Activated CD4-positive, alpha-beta T cell treated with anti-CD3 and anti-CD28 coated beads, Interleukin-2, amount 50 U/mL, for 16 hours (primary cell): ENCODE results near the gene GPC5.
"Not testable (repeated sequence)": the region's sequence is repeated elsewhere in the genome, so short reads cannot be mapped to it uniquely, and the experiment has no call there.

Source experiments
- DNase-seq: peaks from one replicate; pipeline ENCODE4 v3.0.0-alpha.2; 2020

Gene GPC5

DNA sequence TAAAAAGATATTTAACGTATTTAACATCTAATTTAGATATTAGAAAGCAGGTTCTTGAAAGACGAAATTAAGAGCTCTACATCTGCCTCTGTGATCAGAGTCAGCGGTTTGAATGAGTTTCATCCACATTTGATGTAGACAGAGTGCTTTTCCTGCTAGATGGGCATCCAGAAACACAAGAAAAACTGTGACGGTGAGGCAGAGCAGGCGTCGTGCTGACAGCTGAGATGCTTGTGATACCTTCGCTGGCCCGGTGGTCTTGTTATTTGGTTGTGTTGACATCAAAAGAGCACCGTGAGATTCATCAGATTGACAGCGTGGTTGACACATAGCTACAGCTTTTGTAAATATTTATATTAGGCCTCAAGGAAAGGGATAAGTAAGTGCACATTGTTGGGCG is 399.1 kb downstream of the GPC5 start:
- no peak for DNase-seq

DNA sequence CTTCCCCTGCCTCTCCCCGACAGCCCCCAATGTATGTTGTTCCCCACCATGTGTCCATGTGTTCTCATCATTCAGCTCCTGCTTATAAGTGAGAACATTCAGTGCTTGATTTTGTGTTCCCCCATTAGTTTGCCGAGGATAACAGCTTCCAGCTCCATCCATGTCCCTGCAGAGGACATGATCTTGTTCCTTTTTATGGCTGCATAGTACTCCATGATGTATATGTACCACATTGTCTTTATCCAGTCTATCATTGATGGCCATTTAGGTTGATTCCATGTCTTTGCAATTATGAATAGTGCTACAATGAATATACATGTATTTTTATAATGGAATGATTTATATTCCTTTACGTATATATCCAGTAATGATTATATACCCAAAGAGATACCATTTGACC is 399.9 kb downstream of the GPC5 start:
- not testable (repeated sequence) for DNase-seq

DNA sequence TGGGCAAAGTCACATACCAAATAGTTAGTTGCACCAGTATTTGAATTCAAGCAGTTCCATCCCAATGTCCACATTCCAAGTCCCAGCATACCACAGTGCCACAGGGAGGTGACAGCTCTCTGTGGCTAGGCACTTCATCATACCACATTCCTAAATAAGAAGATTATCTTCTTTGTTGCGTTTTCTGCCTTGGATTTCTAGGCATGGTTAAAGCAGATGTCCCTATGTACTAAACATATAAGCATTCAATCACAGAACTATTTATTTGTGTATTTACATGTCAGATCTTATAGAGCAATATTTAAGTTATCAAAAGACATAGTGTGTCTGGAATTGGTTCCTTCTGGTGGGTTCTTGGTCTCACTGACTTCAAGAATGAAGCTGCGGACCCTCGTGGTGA is 403.4 kb downstream of the GPC5 start:
- not testable (repeated sequence) for DNase-seq

DNA sequence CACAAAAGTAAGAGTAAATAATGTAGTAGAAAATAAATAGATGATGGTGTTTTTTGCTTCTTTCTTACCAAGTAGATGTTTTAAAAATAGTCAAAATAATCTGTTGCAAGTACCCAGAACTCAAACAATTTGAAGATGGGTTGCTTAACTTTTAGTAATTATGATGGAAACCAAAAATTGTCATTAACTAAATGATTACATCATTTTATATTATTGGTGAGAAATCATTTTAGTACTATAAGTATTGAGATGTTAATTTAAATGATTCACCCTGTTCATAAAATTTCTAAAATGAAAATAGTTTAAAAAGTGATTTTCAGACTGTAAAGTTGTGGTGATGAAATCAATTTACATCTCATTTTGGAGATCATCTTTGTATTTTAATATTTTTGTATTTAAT is 404.5 kb downstream of the GPC5 start:
- DNase-seq = no peak

DNA sequence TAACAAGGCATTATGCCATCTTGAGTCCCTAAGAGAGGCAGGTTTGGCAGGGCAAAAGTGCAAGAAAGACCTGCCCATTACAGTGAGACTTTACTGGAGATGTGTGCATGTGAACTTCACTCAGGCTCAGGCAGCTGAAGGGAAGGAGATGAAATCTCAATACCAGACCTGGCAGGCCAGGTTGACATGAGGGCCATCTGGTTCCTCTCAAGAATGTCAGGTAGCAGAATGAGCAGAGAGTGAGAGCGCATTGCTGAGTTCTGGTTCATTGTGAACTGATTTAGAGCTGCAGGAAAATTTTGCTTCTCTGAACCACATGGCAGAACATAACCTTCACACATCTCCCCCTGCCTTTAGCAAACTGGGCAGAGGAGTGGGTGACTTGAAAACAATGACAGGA is 406.3 kb downstream of the GPC5 start:
- DNase-seq = no peak

DNA sequence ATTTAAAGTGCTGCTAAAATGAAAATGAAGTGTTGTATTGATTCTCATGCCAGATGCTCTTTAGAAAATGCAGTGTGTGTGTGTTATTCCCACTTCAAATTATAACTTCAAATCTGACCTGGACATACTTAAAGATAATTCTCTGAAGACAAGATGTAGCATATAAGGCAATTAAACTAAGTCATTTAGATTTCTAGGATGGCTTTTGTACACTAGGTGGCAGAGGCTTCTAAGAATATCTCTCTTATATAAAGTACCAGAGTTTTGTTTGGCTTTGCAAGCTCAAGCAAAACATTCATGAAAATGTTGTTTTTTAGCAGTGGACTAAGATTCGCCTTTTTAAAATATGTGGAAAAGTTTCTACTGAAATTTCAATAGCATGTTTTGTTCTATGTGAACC is 407.2 kb downstream of the GPC5 start:
- DNase-seq = no peak

DNA sequence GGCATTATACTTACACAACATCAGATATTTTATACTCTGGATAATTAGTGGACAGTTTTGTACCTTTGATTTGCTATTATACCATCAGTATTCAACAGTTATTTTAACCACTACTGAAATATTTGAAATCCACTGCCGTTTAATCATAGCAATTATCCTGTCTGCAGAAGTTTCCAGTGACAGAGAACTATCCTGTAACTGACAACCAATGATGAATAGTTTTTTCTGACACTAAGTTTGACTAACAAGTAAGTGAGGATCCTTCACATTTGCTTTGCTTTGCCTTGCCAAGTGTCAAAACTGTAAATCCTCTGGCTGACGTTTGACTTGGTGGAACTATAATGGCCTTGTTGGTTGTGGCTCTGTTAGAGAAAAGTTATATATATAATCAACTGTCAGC is 410.7 kb downstream of the GPC5 start:
- DNase-seq = no peak

DNA sequence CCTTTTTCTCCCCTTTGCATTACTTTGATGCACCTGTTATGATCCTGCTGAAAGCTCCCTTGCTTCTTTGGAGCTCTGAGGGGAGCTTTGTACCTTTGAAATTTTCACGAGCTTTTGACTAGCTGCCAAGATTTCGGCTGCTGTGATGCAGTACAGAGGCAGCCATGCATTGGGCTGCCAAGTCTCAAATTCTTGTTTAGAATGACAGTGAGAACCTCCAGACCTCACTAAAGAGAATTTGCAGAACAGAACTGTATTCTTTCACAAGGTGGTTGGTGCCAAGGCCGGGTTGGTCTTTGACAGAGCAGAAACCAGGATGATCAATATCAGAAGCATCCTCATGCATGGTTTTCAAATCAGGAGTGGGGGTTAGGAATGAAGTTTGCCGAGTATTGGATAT is 414.8 kb downstream of the GPC5 start:
- no peak for DNase-seq

DNA sequence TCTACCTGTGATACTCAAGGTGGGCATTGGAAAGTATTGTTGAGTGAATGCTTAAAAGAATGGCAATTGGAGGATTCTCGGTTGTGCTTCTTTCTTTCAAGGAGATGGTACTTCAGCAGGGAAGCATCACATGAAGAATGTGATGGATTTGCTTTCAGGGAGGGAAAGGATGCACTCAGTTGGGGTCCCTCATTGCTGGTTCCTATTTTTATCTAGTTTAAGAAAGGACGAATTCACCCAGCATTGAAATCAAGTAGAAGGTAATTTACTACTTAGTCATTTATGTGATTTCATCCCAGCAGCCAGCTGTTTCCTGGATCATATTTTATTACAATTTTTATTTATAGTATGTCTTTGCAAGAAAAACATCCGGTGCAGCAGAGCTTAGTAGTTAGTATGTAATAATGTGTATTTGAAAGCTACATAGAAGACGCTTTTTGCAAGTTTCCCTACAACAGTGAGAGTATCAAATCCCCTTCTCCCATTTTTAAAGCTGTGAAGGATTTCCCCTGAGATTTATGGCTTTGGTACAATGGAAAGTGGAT is 417.9 kb downstream of the GPC5 start:
- DNase-seq = no peak

DNA sequence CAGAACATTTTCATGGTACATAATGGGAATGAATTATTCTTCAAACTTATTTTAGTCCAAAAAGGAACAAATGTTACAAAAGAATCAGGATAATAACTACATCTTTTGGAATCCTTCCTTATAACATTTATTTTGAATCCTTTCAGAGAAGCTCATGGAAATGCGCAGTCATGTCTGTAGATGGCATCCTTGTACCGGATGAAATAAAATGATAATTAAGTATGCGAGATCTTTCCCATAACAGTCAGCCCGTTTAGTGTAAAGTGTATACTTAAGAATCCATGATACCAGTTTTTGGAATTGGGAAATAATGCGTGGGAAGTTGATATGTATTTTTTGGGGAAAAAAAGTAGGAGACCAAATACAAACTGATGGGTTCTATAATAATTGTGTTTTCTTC is 418.8 kb downstream of the GPC5 start:
- DNase-seq = no peak

DNA sequence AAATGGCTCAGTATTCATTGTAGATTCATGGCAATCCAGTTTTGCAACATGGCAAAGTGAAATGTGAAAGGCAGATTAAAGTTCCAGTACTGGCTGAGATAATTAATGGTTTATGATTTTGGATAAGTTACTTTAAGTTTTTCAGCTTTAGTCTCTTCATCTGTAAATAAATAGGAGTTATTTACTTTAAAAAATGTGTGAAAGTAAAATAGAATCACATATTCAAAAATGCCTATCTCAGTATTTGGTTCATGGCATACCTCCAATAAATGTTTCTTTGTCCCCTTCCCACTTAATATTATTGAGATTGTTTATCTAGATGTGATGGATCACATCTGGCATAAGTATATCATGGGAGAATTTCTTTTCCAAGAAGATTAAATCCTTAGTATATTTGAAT is 426.0 kb downstream of the GPC5 start:
- no peak for DNase-seq

DNA sequence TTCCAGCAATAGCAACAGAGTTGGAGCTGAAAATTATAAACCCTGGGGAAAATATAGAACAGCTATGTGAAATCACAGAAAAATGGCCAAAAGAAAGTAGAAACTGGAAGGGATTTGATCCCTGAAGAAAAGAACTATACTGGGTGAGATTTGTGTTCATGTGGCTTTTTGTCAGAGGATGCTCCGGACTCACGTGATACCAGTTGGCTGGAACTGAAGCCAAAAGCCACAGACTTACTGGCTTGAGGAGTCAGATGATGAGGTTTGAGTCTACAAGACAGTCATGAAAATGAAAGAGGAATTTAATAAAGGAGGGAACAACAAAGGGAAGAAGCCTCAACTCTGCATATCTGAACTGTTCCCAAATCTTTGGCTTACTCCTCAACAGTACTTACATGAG is 427.1 kb downstream of the GPC5 start:
- no peak for DNase-seq

DNA sequence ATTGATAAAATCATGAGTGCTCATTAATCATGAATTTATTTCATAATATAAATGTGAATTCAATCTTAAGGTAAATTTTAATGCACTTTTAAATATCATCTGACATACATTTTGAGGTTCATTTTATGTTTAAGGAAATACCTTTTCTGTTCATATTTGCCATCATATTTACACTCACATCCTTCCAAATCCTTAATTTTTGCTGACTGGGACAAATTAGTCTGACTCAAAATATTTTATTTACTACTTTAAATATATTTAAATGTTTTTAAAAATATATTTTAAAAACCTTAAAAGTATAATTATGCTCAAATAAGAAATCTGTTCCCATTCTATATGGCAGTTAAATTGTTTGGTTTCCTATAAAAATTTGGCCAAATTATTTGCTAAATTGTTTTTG is 438.1 kb downstream of the GPC5 start:
- DNase-seq = no peak

DNA sequence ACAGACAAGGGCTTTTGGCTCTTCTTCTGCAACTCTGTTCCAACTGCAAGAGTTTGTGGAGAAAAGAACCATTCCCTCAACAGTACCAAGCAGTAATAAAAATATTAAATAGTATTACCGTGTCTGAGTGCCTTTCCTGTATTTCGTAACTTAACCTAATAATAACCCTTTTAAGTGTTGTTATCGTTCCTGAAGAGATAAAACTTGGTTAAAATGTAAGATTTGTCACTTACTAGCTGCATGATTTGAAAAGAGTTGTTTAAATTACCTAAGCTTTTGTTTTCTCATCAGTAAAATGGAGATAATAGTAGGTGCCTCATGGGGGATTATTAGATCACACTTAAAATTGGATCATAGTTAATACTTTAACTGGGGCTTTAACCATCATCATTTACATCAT is 447.2 kb downstream of the GPC5 start:
- DNase-seq = no peak

DNA sequence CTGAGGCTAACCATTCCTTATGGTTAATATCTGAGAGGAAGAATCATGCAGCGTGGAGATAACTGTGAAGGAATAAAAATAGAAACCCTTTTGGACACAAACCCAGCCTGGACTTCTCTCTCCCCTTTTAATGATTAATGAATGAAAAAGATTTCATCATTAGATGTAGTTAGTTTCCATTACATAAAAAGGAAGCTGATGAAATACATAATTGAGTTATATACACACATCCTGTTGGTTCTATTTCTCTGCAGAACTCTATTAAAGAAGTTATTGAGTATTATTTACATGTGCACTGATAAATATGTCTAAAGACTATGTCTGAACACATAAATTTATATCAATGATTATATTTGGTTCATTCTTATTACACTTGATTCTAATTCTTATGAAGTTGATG is 465.3 kb downstream of the GPC5 start:
- no peak for DNase-seq

DNA sequence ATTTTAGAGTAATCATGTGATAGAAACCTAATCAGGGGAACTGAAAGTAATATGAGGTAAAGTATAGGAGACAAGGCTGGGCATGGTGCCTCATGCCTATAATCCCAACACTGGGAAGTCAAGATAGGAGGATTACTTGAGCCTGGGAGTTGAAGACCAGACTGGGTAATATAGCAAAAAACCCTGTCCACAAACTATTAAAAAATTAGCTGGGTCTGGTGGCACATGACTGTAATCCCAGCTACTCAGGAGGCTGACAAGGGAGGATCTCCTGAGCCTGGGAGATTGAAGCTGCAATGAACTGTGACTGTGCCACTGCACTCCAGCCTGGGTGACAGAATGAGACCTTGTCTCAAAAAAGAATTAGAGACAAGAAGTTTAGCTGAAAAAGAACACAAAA is 469.9 kb downstream of the GPC5 start:
- no peak for DNase-seq

DNA sequence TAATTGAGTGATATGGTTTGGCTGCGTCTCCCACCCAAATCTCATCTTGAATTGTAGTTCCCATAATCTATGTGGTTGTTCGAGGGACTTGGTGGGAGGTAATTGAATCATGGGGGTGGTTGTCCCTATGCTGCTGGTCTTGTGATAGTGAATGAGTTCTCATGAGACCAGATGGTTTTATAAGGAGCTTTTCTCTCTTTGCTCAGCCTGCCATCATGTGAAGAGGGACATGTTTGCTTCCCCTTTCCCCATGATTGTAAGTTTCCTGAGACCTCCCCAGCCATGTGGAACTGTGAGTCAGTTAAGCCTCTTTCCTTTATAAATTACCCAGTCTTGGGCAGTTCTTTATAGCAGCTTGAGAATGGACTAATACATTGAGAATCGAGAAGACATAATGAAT is 480.1 kb downstream of the GPC5 start:
- no peak for DNase-seq

DNA sequence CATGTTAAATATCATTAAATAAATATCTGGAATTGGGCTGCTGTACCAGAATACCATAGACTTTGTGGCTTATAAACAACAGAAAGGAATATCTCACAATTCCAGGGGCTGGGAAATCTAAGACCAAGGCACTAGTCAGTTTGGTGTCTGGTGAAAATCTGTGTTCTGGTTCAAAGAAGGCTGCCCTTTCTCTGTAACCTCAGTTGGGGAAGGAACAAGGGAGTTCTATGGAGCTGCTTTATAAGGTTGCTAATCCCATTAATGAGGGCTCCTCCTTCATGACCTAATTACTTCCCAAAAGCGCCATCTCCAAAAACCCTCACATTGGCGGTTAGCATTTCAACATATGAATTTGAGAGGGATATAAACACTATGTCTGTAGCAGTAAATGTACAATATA is 480.9 kb downstream of the GPC5 start:
- no peak for DNase-seq

DNA sequence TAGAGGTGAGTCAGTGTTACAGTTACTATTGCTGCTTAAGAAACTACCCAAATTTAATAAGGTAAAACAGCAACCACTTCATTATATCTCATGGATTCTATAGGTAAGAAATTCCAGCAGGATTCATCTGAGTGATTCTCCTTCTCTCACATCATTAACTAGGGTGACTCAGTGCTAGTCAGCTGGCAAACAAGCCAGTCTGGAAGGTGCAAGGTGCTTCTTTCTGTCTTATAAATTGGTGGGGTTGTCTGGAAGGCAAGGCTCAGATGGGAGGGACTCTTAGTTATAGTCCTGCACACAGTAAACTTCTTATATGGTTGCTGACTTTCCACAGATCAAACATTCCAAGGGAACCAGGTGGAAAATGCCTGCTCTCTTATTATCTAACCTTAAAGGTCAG is 484.5 kb downstream of the GPC5 start:
- DNase-seq = no peak

DNA sequence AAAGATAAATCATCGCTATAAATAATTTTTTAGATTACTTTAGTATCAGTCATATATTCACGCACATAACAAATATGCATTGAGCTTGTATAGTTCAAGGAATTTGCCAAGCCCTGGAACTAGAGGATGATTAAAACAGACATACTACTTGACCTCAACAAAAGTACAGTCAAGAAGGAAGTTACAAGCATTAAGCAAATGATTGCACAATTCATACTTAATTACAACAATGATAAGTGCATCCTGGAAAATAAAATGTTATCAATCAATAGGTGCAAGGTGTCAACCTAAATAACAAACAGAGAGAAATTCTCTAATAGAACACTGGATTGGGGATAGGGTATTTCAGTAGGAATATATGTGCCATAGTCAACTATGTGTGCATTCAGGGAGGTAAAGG is 491.2 kb downstream of the GPC5 start:
- DNase-seq = no peak

DNA sequence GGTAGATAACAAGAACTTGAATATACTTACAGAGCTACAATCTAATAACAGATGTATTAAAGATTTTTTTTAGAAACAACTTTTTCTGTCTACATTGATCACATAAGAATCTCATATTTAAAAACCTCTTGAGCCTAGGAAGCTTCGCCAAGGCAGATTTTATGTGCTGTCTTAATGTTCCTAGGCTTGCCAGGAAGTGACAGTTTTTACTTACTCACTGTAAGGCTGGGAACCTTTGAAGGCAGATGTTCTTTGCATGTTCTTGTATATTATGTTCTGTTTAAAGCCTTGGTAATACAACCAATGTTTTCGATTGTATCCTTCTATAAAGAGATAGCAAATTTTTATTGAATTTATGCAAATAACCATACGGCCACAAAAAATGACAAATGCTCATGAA is 492.7 kb downstream of the GPC5 start:
- DNase-seq = no peak

DNA sequence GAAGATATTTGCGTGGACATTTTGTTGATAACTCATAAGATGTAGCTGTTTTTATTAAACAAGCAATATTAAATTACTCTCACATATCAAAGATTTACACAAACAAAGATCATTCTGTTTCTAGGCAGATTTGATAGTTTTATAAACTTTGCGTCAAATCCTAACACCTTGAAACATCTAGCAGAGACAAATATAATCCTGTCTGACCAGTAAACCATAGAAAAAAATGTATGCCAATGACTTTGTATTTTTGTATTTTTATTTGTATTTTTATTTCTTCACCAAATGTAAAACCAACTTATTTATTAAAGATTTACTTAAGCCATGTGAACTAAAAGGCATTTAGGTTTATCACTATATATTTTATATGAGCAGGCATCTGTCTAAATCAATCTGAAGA is 494.6 kb downstream of the GPC5 start:
- DNase-seq = no peak

DNA sequence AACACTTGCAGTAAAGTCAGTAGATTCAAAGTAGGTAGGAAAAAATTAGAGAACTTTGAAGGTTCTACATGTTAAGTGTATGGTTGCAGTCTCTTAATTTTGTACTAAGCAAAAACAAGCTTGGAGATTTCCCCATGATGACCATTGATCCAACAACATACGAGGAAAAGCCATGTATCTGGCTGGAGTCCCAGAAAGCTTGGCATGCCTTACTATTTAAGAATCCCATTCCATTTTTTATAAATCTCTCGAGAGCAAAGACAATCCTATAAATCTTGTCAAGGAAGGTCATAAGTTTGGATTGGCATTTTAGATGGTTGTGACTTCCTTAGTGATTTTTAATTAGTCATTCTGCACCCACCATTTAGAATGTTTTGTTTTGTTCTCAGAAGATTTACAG is 495.9 kb downstream of the GPC5 start:
- DNase-seq = no peak

DNA sequence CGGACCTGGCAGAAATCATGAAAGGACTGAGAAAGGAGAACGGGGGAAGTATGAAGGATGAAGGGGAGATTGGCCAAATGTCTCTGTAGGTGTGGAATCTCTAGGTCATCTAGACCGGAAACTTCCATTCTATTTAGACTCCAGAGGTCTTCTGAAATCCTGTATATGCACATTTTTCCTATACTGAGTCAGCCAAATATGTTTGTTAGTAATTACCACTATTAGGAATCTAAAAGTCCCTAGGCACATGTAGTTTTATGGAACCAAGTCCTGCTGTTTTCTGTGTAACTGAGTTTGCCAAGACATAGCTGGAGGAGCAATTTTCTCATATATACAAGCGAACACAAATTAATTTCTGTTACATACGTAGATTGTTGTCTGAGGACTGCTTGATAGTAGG is 498.1 kb downstream of the GPC5 start:
- DNase-seq = no peak

DNA sequence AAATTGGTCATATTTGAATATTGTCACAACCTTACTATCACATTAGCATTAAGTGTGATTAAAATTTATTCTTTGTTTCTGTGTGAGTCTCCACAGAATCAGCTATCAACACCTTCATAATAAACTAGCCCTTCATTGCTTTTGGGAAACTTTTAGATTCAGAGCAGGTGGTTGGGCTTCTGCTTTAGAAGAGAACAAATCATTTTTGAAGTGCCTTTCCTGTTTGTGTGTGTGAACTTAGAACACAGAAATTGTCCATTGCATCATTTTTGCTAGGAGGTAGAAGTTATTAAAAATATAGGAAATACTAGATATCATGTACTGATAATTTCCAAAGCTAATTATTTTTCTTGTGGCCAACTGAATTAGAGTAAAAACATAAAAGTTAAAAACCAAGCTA is 500.6 kb downstream of the GPC5 start:
- DNase-seq = not testable (repeated sequence)

DNA sequence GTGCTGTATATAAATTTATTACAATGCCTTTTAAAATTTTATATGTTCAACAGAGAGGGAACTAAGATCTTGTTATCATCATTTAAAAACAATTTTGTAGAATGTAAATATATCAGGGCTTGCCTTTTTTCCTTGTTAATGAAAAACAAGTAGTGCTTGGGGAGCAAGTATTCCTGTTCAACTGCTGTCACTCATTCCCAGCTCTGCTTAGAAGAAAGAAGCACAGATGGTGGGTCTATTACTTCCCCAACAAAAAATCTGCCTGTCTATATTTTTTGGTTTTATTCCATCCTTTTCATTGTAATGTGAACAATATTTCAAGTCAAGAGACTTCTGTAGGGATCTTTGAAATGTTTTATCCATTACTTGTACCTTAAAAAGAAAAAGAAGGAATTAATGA is 503.9 kb downstream of the GPC5 start:
- DNase-seq = no peak
